Tibial nerve (tissue), 4 donors: ENCODE measurements around the gene KRAS. TPM values are rescaled to one million over a fixed set of nuclear protein-coding genes. Genes with fewer than 3 reads are reported as not detected.
A peak's percentile ranks its signal among the peaks of the same experiment; 100 is the strongest.

Experiments
- DNase-seq, 2 donors: peaks; one replicate each; pipeline ENCODE4 v3.0.0-alpha.2; 2019; ENCODE audit warnings: low spot score in 2 of 2
- H3K27ac ChIP-seq, 4 donors: fragments of 200-600 bp; sonication (generic) in 3 of 4; one replicate each; pipeline ENCODE4 v1.5.1; 2017 to 2019; ENCODE audit warnings: mild to moderate bottlenecking in 1 of 4
- H3K27me3 ChIP-seq, 2 donors: fragments of 200-600 bp; sonication (generic) in 1 of 2; one replicate each; pipeline versions ENCODE4 v1.5.1 to v1.6.0; 2017 to 2019
- H3K36me3 ChIP-seq, 3 donors: fragments of 200-600 bp; sonication (generic); one replicate each; pipeline ENCODE4 v1.5.1; 2018 to 2019
- H3K4me1 ChIP-seq, 4 donors: fragments of 200-600 bp; sonication (generic) in 3 of 4; one replicate each; pipeline ENCODE4 v1.5.1; 2017 to 2019
- H3K4me3 ChIP-seq, 4 donors: fragments of 200-600 bp; sonication (generic) in 3 of 4; one replicate each; pipeline ENCODE4 v1.5.1; 2017 to 2019; ENCODE audit warnings: mild to moderate bottlenecking in 1 of 4, moderate library complexity in 1 of 4
- H3K9me3 ChIP-seq, 4 donors: fragments of 200-600 bp; sonication (generic) in 3 of 4; one replicate each; pipeline ENCODE4 v1.5.1; 2017 to 2019
- CTCF ChIP-seq, 5 experiments: fragments of 200-600 bp in 3 of 5; fragments of 450-650 bp in 2 of 5; sonication (generic) in 3 of 5; IDR thresholded peaks; one replicate each; pipeline ENCODE4 v1.5.1; 2016 to 2019; ENCODE audit warnings: antibody characterized with exemption in 5 of 5, mild to moderate bottlenecking in 3 of 5, moderate library complexity in 2 of 5
- EP300 ChIP-seq, 2 donors: sonication (generic); formaldehyde crosslinking; IDR thresholded peaks; one replicate each; pipeline ENCODE4 v1.6.1; 2017; ENCODE audit warnings: antibody characterized with exemption in 2 of 2, mild to moderate bottlenecking in 1 of 2
- POLR2A ChIP-seq, 2 donors: fragments of 450-650 bp; IDR thresholded peaks; one replicate each; pipeline ENCODE4 v1.6.1; 2017; ENCODE audit warnings: antibody characterized with exemption in 2 of 2, mild to moderate bottlenecking in 2 of 2, moderate library complexity in 2 of 2
- WGBS, 2 donors: methylation state at CpG; one replicate each; pipeline ENCODE4 v1.1.5; 2018; 5-methylcytosine and 5-hydroxymethylcytosine counted together
- total RNA-seq, 4 donors: library from RNA; depleted of rRNA; stranded (reverse); fragments of >200 nt; gene quantifications; one replicate each; pipeline ENCODE4 v1.1.0, GENCODE V29; 2016

The KRAS gene
- total RNA-seq, 4 donors from 2014 or later: 19.2 to 36.3 (median 28.0) TPM

- Histone ChIP-seq H3K36me3 (no peaks in the 10 kb centered on the region), H3K27ac (no peak overlapping the region), H3K4me1 (no peaks in the 10 kb centered on the region), H3K27me3 (no peaks in the 10 kb centered on the region), H3K9me3 (no peaks in the 10 kb centered on the region), H3K4me3 (no peak overlapping the region)
- WGBS, 2 donors: 66 to 71% methylated on average over 2 of the region's 2 CpGs
- DNase-seq: no peak
- no peak for TF ChIP-seq POLR2A (IDR thresholded peaks at IDR 0.05)
- TF ChIP-seq CTCF (IDR thresholded peaks at IDR 0.05): peak in 4 of 5 experiments; percentile 32 to 69 (median 55)
- no peak for TF ChIP-seq EP300 (IDR thresholded peaks at IDR 0.05)
Observed at GRCh38 chr12:25155022-25155576, 95.6 kb downstream of the KRAS start.

Other genes starting within 250 kb of the KRAS start
- 1 to 10 TPM in 1 of 4 donors, under 1 TPM in 1, not detected in 2; 0.21 to 2.0 TPM for gene DNAI7, start 55.8 kb downstream of the KRAS start, total RNA-seq
- 10 to 100 TPM; 24.0 to 54.2 (median 50.0) TPM for gene ETFRF1, start 55.7 kb downstream of the KRAS start, total RNA-seq